K562 (cell line): ENCODE data around the gene HRAS. TPM values are rescaled to one million over a fixed set of nuclear protein-coding genes. Genes with fewer than 3 reads are reported as not detected.

Experiments used
- ARID4B ChIP-seq: sonication (generic); formaldehyde crosslinking; IDR thresholded peaks from 2 replicates; pipeline ENCODE4 v1.8.0; 2022; ENCODE audit warnings: mild to moderate bottlenecking, missing genetic modification reagents
- BDP1 ChIP-seq: IDR thresholded peaks from 3 replicates; pipeline ENCODE4 v1.6.1; 2011; ENCODE audit not compliant: insufficient read length, insufficient read depth
- CBFA2T2 ChIP-seq: fragments of 450-650 bp; conservative IDR thresholded peaks from 2 replicates; pipeline ENCODE4 v1.6.1; 2017; ENCODE audit warnings: mild to moderate bottlenecking
- CXXC5 ChIP-seq: fragments of 250-450 bp; sonication (Bioruptor Pico); IDR thresholded peaks from 2 replicates; pipeline ENCODE4 v1.8.0; 2022; ENCODE audit warnings: inconsistent platforms, mild to moderate bottlenecking, moderate library complexity
- HES1 ChIP-seq: fragments of 450-650 bp; IDR thresholded peaks from 2 replicates; pipeline ENCODE4 v1.6.1; 2016; ENCODE audit warnings: low read depth, mild to moderate bottlenecking, moderate library complexity
- KHSRP ChIP-seq: fragments of 450-650 bp; IDR thresholded peaks from 2 replicates; pipeline ENCODE4 v1.6.1; 2017
- MED1 ChIP-seq: sonication (generic); formaldehyde crosslinking; IDR thresholded peaks from 2 replicates; pipeline ENCODE4 v1.8.1; 2023; ENCODE audit warnings: missing genetic modification reagents, borderline replicate concordance
- MEIS2 ChIP-seq: fragments of 450-650 bp; IDR thresholded peaks from 2 replicates; pipeline ENCODE4 v1.6.1; 2014; ENCODE audit warnings: mild to moderate bottlenecking; ENCODE audit not compliant: partially characterized antibody
- NR1H2 ChIP-seq: sonication (generic); formaldehyde crosslinking; IDR thresholded peaks from 2 replicates; pipeline ENCODE4 v1.4.0; 2020; ENCODE audit warnings: mild to moderate bottlenecking, missing genetic modification reagents
- PHF8 ChIP-seq: fragments of 200-600 bp; sonication (generic); IDR thresholded peaks from 2 replicates; pipeline ENCODE4 v1.6.1; 2012; ENCODE audit warnings: mixed run types, mild to moderate bottlenecking, inconsistent platforms, low read length, moderate library complexity, borderline replicate concordance
- XRCC4 ChIP-seq: IDR thresholded peaks from one replicate; pipeline ENCODE4 v1.6.1; 2011; ENCODE audit not compliant: insufficient read depth, insufficient read length; ENCODE audit errors: extremely low read depth
- ZNF24 ChIP-seq: fragments of 450-650 bp; IDR thresholded peaks from 2 replicates; pipeline ENCODE4 v1.6.1; 2016
- ZNF282 ChIP-seq: sonication (generic); formaldehyde crosslinking; IDR thresholded peaks from 2 replicates; pipeline ENCODE4 v1.8.1; 2023; ENCODE audit warnings: missing genetic modification reagents
- ZNF444 ChIP-seq: fragments of 250-450 bp; sonication (Bioruptor Pico); IDR thresholded peaks from 2 replicates; pipeline ENCODE4 v1.4.0; 2020; ENCODE audit warnings: mild to moderate bottlenecking, moderate library complexity
- ZNF511 ChIP-seq: sonication (generic); formaldehyde crosslinking; IDR thresholded peaks from 2 replicates; pipeline ENCODE4 v1.8.0; 2022; ENCODE audit warnings: mild to moderate bottlenecking, missing genetic modification reagents
- ZNF583 ChIP-seq: fragments of 250-450 bp; sonication (Bioruptor Pico); IDR thresholded peaks from 2 replicates; pipeline ENCODE4 v1.4.0; 2020
- polyA plus RNA-seq, 8 experiments: library from polyadenylated mRNA; depleted of rRNA in 4 of 8; stranded (reverse) in 5 of 8; unstranded in 3 of 8; fragments of >200 nt; fragmentation: Nextera tagmentation in 2 of 8; fragmentation: Illumina TruSeq in 1 of 8; extraction: Ambion mirVana in 2 of 8; extraction: Trizol in 1 of 8; gene quantifications; 2 replicates each; pipeline versions ENCODE4 v1.2.1 to v1.2.3, GENCODE V29; 2011 to 2014; ENCODE audit warnings: inconsistent platforms in 1 of 8, missing spikeins in 1 of 8
- total RNA-seq, 7 experiments: library from RNA; depleted of rRNA in 6 of 7; stranded (reverse); fragments of >200 nt in 6 of 7; fragmentation: Illumina TruSeq in 2 of 7; extraction: Trizol in 2 of 7; gene quantifications; 2 replicates each; pipeline versions ENCODE4 v1.2.1 to v1.2.3, GENCODE V29; 2011 to 2021; ENCODE audit warnings: low replicate concordance in 1 of 7

HRAS gene
- total and polyA plus RNA-seq, 9 of the 15 experiments (the other 6 are each of a cell fraction or from before 2014, with no cell fraction given): 2.8 to 73.5 (median 29.6) TPM

- peak; percentile 76 for TF ChIP-seq ARID4B (CRISPR knock-in tag)
- peak; percentile 89; the same call in 1 of the 2 replicates for TF ChIP-seq NR1H2 (CRISPR knock-in tag)
- peak; percentile 63; the same call in 1 of the 2 replicates for TF ChIP-seq HES1
- TF ChIP-seq ZNF444 (CRISPR knock-in tag): no peak
- TF ChIP-seq BDP1: no peak
- no peak for TF ChIP-seq MED1 (CRISPR knock-in tag)
- TF ChIP-seq MEIS2: peak; percentile 2
- peak; percentile 59; the same call in 1 of the 2 replicates for TF ChIP-seq PHF8
- peak; percentile 43; the same call in 1 of the 2 replicates for TF ChIP-seq ZNF583 (CRISPR knock-in tag)
- peak; percentile 67 for TF ChIP-seq ZNF511
- peak; percentile 86 for TF ChIP-seq CBFA2T2
- TF ChIP-seq KHSRP: no peak
- TF ChIP-seq ZNF282 (CRISPR knock-in tag): peak; percentile 57; the same call in 1 of the 2 replicates
- peak; percentile 98 for TF ChIP-seq CXXC5 (CRISPR knock-in tag)
- TF ChIP-seq ZNF24: peak; percentile 58; the same call in 1 of the 2 replicates
- TF ChIP-seq XRCC4: no peak
These were observed 16.7 kb downstream of the HRAS start (continued) for GRCh38 chr11:518463-519202.
